ENCODE data around the gene ATL2.
"Not testable (repeated sequence)": the region's sequence is repeated elsewhere in the genome, so short reads cannot be mapped to it uniquely, and the experiment has no call there.

ATL2 gene

GRCh38 chr2:38301969-38302702 is 74.9 kb downstream of the ATL2 start:
- Mint-ChIP-seq H3K27ac (ENCODE audit: low read depth) (no peak overlapping the region), H3K4me1 (peaks cover 37% of the 10 kb centered on the region), H3K9me3 (no peaks in the 10 kb centered on the region), H3K4me3 (no peak overlapping the region), H3K36me3 (ENCODE audit: insufficient read depth) (peaks cover 34% of the 10 kb centered on the region), H3K27me3 (no peaks in the 10 kb centered on the region)
- DNase-seq (ENCODE audit: low spot score in 2 of 2), result no peak
- no peak for ATAC-seq (replicated peaks; ENCODE audit: extremely low read depth, poor library complexity, severe bottlenecking)

DNA sequence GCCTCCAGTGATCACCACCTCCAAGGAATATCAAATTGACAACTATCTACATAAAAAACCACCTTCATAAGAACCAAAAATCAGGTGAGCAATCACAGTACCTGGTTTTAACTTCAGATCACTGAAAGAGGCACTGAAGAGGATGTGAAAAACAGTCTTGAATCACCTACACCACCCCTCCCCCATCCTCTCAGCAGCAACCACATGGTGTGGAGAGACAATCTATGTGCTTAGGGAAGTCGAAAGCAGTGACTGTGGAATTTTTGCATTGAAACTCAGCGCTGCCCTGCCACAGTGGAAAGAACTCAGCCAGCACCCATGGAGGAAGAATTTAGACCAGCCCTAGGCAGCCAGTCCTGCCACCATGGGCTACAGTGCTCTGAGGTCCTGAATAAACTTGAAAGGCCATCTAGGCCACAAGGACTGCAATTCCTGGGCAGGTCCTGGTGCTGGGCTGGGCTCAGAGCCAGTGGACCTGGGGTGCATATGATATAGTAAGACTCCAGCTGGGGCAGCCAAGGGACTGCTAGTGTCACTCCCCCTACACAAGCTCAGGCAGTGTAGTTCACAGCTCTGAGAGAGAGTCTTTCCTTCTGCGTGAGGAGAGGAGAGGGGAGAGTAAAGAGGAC is 75.6 kb downstream of the ATL2 start:
- Mint-ChIP-seq H3K36me3 (ENCODE audit: insufficient read depth) (peaks cover 37% of the 10 kb centered on the region), H3K4me3 (no peak overlapping the region), H3K9me3 (no peaks in the 10 kb centered on the region), H3K27ac (ENCODE audit: low read depth) (no peak overlapping the region), H3K4me1 (peaks cover 36% of the 10 kb centered on the region), H3K27me3 (no peaks in the 10 kb centered on the region)
- DNase-seq (ENCODE audit: low spot score in 2 of 2), result no peak
- no peak for ATAC-seq (replicated peaks; ENCODE audit: extremely low read depth, poor library complexity, severe bottlenecking)

DNA sequence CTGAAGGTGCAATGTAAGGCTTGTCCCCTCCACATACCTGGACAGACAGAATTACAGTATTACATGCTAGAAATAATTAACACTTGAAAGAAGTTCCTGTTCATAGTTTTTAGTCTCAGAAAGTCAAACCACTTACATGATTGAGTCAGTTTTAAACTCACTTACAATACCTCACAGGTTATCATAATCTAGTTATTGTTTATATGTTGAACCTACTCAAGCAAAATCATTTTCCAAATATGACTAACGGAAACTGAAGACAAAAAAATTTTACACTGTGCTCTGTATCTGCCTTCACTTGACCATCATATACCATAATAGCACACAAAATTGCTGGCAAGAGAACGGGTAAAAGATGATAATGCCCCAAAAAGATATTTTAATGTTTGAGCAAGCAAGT is 78.5 kb downstream of the ATL2 start:
- Mint-ChIP-seq H3K27me3 (no peaks in the 10 kb centered on the region), H3K36me3 (ENCODE audit: insufficient read depth) (peaks cover 42% of the 10 kb centered on the region), H3K9me3 (no peaks in the 10 kb centered on the region), H3K4me1 (peaks cover 12% of the 10 kb centered on the region), H3K4me3 (no peak overlapping the region), H3K27ac (ENCODE audit: low read depth) (no peak overlapping the region)
- DNase-seq (ENCODE audit: low spot score in 2 of 2) (no peak), ATAC-seq (replicated peaks; ENCODE audit: extremely low read depth, poor library complexity, severe bottlenecking) (no peak)

DNA sequence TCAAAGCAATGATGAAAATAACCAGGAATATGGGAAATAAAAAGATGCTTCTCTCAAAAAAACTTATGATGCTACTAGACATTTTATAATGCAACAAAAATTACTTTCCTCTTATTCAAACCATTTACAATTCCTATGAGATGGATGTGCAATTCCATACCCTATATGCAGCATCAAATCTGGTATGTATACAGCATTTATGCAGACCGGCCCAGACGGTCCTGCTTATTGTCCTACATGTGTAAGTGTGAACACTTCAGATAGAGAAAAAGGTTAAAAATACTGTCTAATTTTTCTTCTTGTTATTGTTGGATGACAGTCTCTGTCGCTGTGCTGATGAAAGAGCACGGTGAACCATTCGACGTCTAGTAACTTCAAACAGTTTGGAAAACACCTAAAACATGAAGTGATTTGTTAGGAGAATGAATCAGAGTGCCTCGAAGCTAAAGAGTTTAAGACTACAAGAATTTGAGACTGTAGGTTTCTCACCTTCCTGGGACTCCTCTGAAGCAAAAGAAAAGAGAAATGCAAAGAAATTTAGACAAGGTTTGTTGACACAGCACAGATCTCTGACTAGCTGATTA is 80.8 kb downstream of the ATL2 start:
- no peak overlapping the region for H3K4me3 Mint-ChIP-seq
- ATAC-seq (replicated peaks; ENCODE audit: extremely low read depth, poor library complexity, severe bottlenecking), result no peak
- H3K4me1 Mint-ChIP-seq, result no peaks in the 10 kb centered on the region
- no peaks in the 10 kb centered on the region for H3K9me3 Mint-ChIP-seq
- H3K27ac Mint-ChIP-seq (ENCODE audit: low read depth), result no peak overlapping the region
- H3K36me3 Mint-ChIP-seq (ENCODE audit: insufficient read depth), result peaks cover 37% of the 10 kb centered on the region
- no peaks in the 10 kb centered on the region for H3K27me3 Mint-ChIP-seq
- DNase-seq (ENCODE audit: low spot score in 2 of 2), result no peak

- Mint-ChIP-seq H3K27ac (ENCODE audit: low read depth) (no peak overlapping the region), H3K36me3 (ENCODE audit: insufficient read depth) (peaks cover 30% of the 10 kb centered on the region), H3K27me3 (peaks cover under 1% of the 10 kb centered on the region), H3K4me1 (no peaks in the 10 kb centered on the region), H3K9me3 (no peaks in the 10 kb centered on the region), H3K4me3 (no peak overlapping the region)
- ATAC-seq (replicated peaks; ENCODE audit: extremely low read depth, poor library complexity, severe bottlenecking) (no peak), DNase-seq (ENCODE audit: low spot score in 2 of 2) (no peak)
Measured at GRCh38 chr2:38294597-38294996, 82.5 kb downstream of the ATL2 start.

GRCh38 chr2:38293152-38293865 is 83.8 kb downstream of the ATL2 start:
- H3K36me3 Mint-ChIP-seq (ENCODE audit: insufficient read depth), result peaks cover 19% of the 10 kb centered on the region
- H3K9me3 Mint-ChIP-seq, result no peaks in the 10 kb centered on the region
- H3K27me3 Mint-ChIP-seq, result peaks cover 13% of the 10 kb centered on the region
- no peaks in the 10 kb centered on the region for H3K4me1 Mint-ChIP-seq
- no peak for DNase-seq (ENCODE audit: low spot score in 2 of 2)
- no peak overlapping the region for H3K27ac Mint-ChIP-seq (ENCODE audit: low read depth)
- ATAC-seq (replicated peaks; ENCODE audit: extremely low read depth, poor library complexity, severe bottlenecking), result no peak
- H3K4me3 Mint-ChIP-seq, result no peak overlapping the region

DNA sequence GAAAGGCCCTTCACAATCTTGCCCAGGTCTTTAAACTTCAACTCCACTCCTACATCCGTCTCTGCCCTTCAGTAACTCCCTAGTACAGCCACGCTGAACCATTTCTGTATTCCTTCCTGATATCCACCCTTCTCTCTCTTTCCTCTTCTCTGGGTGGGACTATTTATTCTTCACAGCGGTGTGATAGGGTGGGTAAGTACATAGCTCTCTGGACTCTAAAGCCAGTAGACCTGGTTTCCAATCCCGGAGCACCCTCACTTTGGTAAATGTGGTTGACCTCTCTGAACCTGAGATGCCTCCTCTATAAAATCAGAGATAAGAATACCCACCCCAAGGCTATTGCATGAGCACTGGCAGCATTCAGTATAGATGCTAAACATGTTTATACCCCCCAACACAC is 86.7 kb downstream of the ATL2 start:
- H3K36me3 Mint-ChIP-seq (ENCODE audit: insufficient read depth), result no peaks in the 10 kb centered on the region
- peaks cover 39% of the 10 kb centered on the region for H3K27me3 Mint-ChIP-seq
- H3K27ac Mint-ChIP-seq (ENCODE audit: low read depth), result no peak overlapping the region
- no peak overlapping the region for H3K4me3 Mint-ChIP-seq
- DNase-seq (ENCODE audit: low spot score in 2 of 2), result no peak
- ATAC-seq (replicated peaks; ENCODE audit: extremely low read depth, poor library complexity, severe bottlenecking), result no peak
- no peaks in the 10 kb centered on the region for H3K9me3 Mint-ChIP-seq
- H3K4me1 Mint-ChIP-seq, result no peaks in the 10 kb centered on the region

GRCh38 chr2:38284971-38285370 is 92.1 kb downstream of the ATL2 start:
- peaks cover 61% of the 10 kb centered on the region for H3K27me3 Mint-ChIP-seq

DNA sequence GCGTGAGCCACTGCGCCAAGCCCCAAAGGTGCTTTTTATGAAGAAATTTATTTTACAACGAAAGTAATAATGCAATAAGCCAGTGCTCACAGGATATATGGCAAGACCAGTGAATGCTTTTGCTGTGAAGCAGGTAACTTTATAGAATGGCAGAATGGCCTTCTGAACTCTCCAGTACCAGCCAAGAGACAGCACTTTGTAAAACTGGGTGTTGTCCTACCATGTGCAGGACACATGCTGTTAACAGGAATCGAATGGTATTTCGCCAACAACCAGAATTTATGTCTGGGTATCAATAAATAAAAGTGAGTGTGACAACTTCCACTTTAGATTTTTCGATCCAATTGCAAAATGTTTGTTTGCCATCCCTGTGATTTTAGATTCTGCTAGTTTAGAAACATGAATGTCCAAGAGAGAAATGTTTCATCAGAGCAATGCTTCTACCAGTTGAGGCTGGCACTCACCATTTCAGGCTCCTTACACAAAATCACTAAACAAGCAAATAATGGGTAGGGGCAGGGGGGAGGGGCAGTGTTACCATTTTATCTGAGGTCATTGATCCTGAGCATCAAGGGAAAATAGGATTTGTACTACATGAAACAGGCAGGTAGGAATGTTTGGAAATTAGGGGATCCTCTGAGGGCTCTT is 95.9 kb downstream of the ATL2 start:
- Mint-ChIP-seq H3K36me3 (ENCODE audit: insufficient read depth) (peaks cover 1% of the 10 kb centered on the region), H3K4me3 (no peak overlapping the region), H3K9me3 (no peaks in the 10 kb centered on the region), H3K4me1 (no peaks in the 10 kb centered on the region), H3K27me3 (peaks cover 27% of the 10 kb centered on the region), H3K27ac (ENCODE audit: low read depth) (no peak overlapping the region)
- ATAC-seq (replicated peaks; ENCODE audit: extremely low read depth, poor library complexity, severe bottlenecking), result no peak
- no peak for DNase-seq (ENCODE audit: low spot score in 2 of 2)

More at GRCh38 chr2:38284971-38285370, 92.1 kb downstream of the ATL2 start:
- peaks cover 1% of the 10 kb centered on the region for H3K36me3 Mint-ChIP-seq (ENCODE audit: insufficient read depth)
- H3K27ac Mint-ChIP-seq (ENCODE audit: low read depth), result no peak overlapping the region
- ATAC-seq (replicated peaks; ENCODE audit: extremely low read depth, poor library complexity, severe bottlenecking), result no peak
- no peaks in the 10 kb centered on the region for H3K9me3 Mint-ChIP-seq
- H3K4me3 Mint-ChIP-seq, result no peak overlapping the region
- no peaks in the 10 kb centered on the region for H3K4me1 Mint-ChIP-seq
- DNase-seq (ENCODE audit: low spot score in 2 of 2), result no peak

GRCh38 chr2:38279201-38279600 is 97.9 kb downstream of the ATL2 start:
- Mint-ChIP-seq H3K36me3 (ENCODE audit: insufficient read depth) (peaks cover 1% of the 10 kb centered on the region), H3K27ac (ENCODE audit: low read depth) (no peak overlapping the region), H3K4me1 (no peaks in the 10 kb centered on the region), H3K27me3 (peaks cover 14% of the 10 kb centered on the region), H3K9me3 (no peaks in the 10 kb centered on the region), H3K4me3 (no peak overlapping the region)
- ATAC-seq (replicated peaks; ENCODE audit: extremely low read depth, poor library complexity, severe bottlenecking) (no peak), DNase-seq (ENCODE audit: low spot score in 2 of 2) (no peak)

GRCh38 chr2:38278117-38278438 is 99.0 kb downstream of the ATL2 start:
- H3K4me1 Mint-ChIP-seq, H3K4me3 Mint-ChIP-seq, H3K9me3 Mint-ChIP-seq: not testable (repeated sequence)

GRCh38 chr2:38277245-38278116 is 99.6 kb downstream of the ATL2 start:
- no peak for DNase-seq (ENCODE audit: low spot score in 2 of 2)
- no peak overlapping the region for H3K4me3 Mint-ChIP-seq
- no peak overlapping the region for H3K27ac Mint-ChIP-seq (ENCODE audit: low read depth)
- no peaks in the 10 kb centered on the region for H3K36me3 Mint-ChIP-seq (ENCODE audit: insufficient read depth)
- no peaks in the 10 kb centered on the region for H3K4me1 Mint-ChIP-seq
- no peak for ATAC-seq (replicated peaks; ENCODE audit: extremely low read depth, poor library complexity, severe bottlenecking)
- H3K9me3 Mint-ChIP-seq, result no peaks in the 10 kb centered on the region
- H3K27me3 Mint-ChIP-seq, result no peaks in the 10 kb centered on the region

More at GRCh38 chr2:38278117-38278438, 99.0 kb downstream of the ATL2 start:
- not testable (repeated sequence) for H3K36me3 Mint-ChIP-seq (ENCODE audit: insufficient read depth); H3K27me3 Mint-ChIP-seq; ATAC-seq (replicated peaks; ENCODE audit: extremely low read depth, poor library complexity, severe bottlenecking); DNase-seq (ENCODE audit: low spot score in 2 of 2); H3K27ac Mint-ChIP-seq (ENCODE audit: low read depth)

All from central memory CD8-positive, alpha-beta T cell (primary cell).